Activated naive CD4-positive, alpha-beta T cell treated with anti-CD3 and anti-CD28 coated beads, Interleukin-2, amount 50 U/mL, for 72 hours (primary cell): ENCODE results near the gene GTF2E1. TPM values are rescaled to one million over a fixed set of nuclear protein-coding genes. Genes with fewer than 3 reads are reported as not detected.

Experiments used
- ATAC-seq, 2 donors: fragments of 150-1000 bp; cut with Tn5 transposase; 2 replicates each; pipeline ENCODE4 v1.10.0; 2021; ENCODE audit warnings: mild to moderate bottlenecking in 2 of 2, moderate library complexity in 2 of 2
- DNase-seq, 2 donors: peaks; one replicate each; pipeline ENCODE4 v3.0.0; 2021 to 2022; ENCODE audit warnings: low spot score in 2 of 2
- H3K27ac Mint-ChIP-seq, 2 donors: one replicate each; pipeline ENCODE4 v1.8.0; 2022; ENCODE audit warnings: mild to moderate bottlenecking in 2 of 2, mixed read lengths in 2 of 2
- H3K36me3 Mint-ChIP-seq, 2 donors: one replicate each; pipeline ENCODE4 v1.8.0; 2022; ENCODE audit warnings: mixed read lengths in 2 of 2
- H3K9me3 Mint-ChIP-seq, 2 donors: one replicate each; pipeline ENCODE4 v1.8.0; 2022; ENCODE audit warnings: mixed read lengths in 2 of 2
- total RNA-seq, 2 donors: library from RNA; stranded (reverse); gene quantifications; one replicate each; pipeline ENCODE4 v1.2.3, GENCODE V29; 2022

GTF2E1 gene
- total RNA-seq, 2 donors from 2014 or later, result 11.9 to 20.7 TPM

- Mint-ChIP-seq H3K9me3 (no peaks in the 10 kb centered on the region), H3K36me3 (no peaks in the 10 kb centered on the region), H3K27ac (no peak overlapping the region)
- no peak for DNase-seq
- no peak for ATAC-seq
Measured at GRCh38 chr3:120823156-120823555, 80.6 kb downstream of the GTF2E1 start.

- H3K36me3 Mint-ChIP-seq, result no peaks in the 10 kb centered on the region
- ATAC-seq (no peak), DNase-seq (no peak)
- H3K27ac Mint-ChIP-seq, result no peak overlapping the region
- H3K9me3 Mint-ChIP-seq, result no peaks in the 10 kb centered on the region
Measured at GRCh38 chr3:120824613-120825012, 82.1 kb downstream of the GTF2E1 start.

DNA sequence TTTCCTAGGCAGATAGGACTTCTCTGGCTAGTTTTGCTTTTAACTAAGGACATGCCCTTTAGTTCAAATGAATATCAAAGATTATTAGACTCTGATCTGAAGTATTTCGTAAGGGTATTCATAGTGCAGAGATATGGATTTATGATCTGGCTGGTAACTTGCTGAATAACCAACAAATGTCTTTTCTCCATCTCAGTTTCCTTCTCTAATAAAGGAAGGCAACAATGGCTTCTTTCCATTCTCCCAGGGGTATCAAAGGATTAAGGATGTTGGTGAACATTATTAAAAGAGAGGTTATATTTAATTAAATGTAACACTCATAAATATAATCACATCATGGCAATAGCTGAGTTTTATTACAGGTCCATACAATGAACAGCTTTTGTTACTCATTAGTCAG is 86.3 kb downstream of the GTF2E1 start:
- Mint-ChIP-seq H3K27ac (no peak overlapping the region), H3K9me3 (no peaks in the 10 kb centered on the region), H3K36me3 (no peaks in the 10 kb centered on the region)
- no peak for DNase-seq
- ATAC-seq, result no peak

DNA sequence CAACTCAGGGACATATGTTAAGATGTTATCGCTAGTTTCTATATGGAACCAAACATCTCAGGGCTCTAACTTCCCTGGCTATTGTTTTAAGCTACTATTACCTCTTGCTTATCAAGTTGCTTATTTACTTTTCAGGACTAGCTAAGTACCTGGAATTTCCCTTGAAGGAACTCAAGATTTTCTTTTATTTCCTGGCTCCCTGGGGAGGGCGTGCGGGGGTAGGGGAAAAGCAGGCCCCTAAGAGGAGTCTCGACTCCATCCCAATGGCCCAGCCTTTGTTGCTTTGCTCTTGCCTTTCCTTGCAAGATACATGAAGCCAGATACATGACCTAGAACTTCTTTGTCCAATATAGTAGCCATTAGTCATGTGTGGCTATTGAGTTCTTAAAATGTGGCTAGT is 88.5 kb downstream of the GTF2E1 start:
- DNase-seq, result no peak
- no peak overlapping the region for H3K27ac Mint-ChIP-seq
- no peaks in the 10 kb centered on the region for H3K36me3 Mint-ChIP-seq
- no peaks in the 10 kb centered on the region for H3K9me3 Mint-ChIP-seq
- no peak for ATAC-seq

Other genes starting within 250 kb of the GTF2E1 start
- gene NDUFB4, start 146.4 kb upstream of the GTF2E1 start, total RNA-seq, result 100 to 1,000 TPM; 145 to 187 TPM
- under 1 TPM; 0.62 to 0.87 TPM for gene HGD, start 60.5 kb upstream of the GTF2E1 start, total RNA-seq
- gene RABL3, start 228 bp upstream of the GTF2E1 start, total RNA-seq, result 10 to 100 TPM; 24.5 to 53.4 TPM
- gene STXBP5L, start 165.5 kb downstream of the GTF2E1 start, total RNA-seq, result not detected